ENCODE measurements around the gene MBD3.

- TF ChIP-seq CTCF (IDR thresholded peaks at IDR 0.05) = no peak
- TF ChIP-seq POLR2A (IDR thresholded peaks at IDR 0.05) = no peak
Observed at GRCh38 chr19:1621574-1621973, 28.9 kb upstream of the MBD3 start.
